ENCODE results near the gene RAB7A. TPM values are rescaled to one million over a fixed set of nuclear protein-coding genes. Genes with fewer than 3 reads are reported as not detected.

The RAB7A gene
- polyA plus RNA-seq, 1 donor (not counting 4 experiments of a cell fraction or from before 2014, with no cell fraction given), result 364 TPM

DNA sequence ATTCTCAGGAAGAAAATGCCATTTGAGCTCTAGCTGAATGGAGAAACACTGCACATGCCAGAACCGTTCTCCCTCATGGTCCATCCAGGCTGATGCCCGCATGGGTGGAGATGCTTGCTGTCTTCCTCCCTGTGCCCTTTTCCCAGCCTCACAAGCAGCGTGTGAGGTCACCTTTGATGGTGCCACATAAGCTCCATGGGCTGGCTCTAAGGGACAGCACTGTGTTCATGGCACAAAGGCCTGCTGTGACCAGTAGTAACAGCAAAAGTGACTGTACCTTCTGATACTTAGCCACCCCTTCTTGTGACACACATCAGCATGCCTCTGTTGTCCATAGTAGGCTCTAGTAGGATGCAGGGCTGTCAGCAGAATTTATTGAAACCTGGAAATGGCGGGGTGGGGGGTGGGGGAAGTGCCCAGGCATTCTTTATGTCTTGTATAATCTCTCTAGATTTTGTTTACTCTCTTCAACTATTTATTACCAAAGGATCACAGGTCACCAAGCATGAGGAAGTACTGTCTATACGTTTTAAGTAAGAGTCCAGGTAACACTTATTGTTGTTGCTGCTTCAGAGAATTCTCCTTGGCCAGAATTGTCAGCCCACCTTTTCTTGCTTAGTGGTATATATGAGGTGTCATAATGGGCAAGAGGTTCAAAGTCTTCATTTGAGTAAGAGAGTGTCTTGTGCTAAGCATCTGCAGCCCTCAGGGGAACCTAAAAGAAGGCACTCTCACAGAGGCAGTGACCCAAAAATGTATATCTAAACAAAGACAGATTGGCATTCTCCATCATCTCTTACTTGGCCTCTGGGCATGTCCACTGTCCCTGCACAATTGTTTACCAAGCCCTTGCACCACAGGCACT, 56.5 kb downstream of the RAB7A start:
- Histone ChIP-seq H3K4me3 (ENCODE audit: control insufficient read depth in 2 of 3, extremely low read depth in 1 of 3, insufficient read depth in 2 of 3, low read depth in 1 of 3, low read length in 3 of 3) (no peak overlapping the region), H3K36me3 (ENCODE audit: control insufficient read depth in 2 of 2, extremely low read depth in 1 of 2, insufficient read depth in 2 of 2, low read length in 2 of 2) (no peaks in the 10 kb centered on the region), H3K9me1 (ENCODE audit: control insufficient read depth, extremely low read depth, insufficient read depth, low read length) (peaks cover 4% of the 10 kb centered on the region), H3K9ac (ENCODE audit: control insufficient read depth, extremely low read depth, insufficient read depth, low read length) (no peak overlapping the region), H3K79me2 (ENCODE audit: control insufficient read depth, insufficient read depth, low read length) (peaks cover 98% of the 10 kb centered on the region), H4K20me1 (ENCODE audit: control insufficient read depth, extremely low read depth, insufficient read depth, low read length) (peaks cover 14% of the 10 kb centered on the region), H3K27me3 (ENCODE audit: control insufficient read depth, extremely low read depth, insufficient read depth, low read length) (no peaks in the 10 kb centered on the region), H3K4me2 (ENCODE audit: control insufficient read depth, extremely low read depth, insufficient read depth, low read depth, low read length) (no peak overlapping the region), H2AFZ (ENCODE audit: control insufficient read depth, low read length) (no peak overlapping the region), H3K9me3 (ENCODE audit: control insufficient read depth, low read depth, low read length) (no peaks in the 10 kb centered on the region), H3K4me1 (ENCODE audit: control insufficient read depth, extremely low read depth, insufficient read depth, low read length) (peaks cover 38% of the 10 kb centered on the region), H3K27ac (ENCODE audit: control insufficient read depth, insufficient read depth, low read length) (no peak overlapping the region)
- no peak for TF ChIP-seq EZH2 (IDR thresholded peaks at IDR 0.05; ENCODE audit: low read length)
- TF ChIP-seq CTCF (optimal IDR thresholded peaks at IDR 0.05 in 1 of 3, IDR thresholded peaks at IDR 0.05 in 1 of 3, conservative IDR thresholded peaks at IDR 0.05 in 1 of 3; ENCODE audit: extremely low read depth in 1 of 3, insufficient read depth in 2 of 3, low read length in 3 of 3), result no peak
- FAIRE-seq, result no peak
- DNase-seq (ENCODE audit: low read depth, low spot score), result no peak
- dilution Hi-C loops (cut with MboI; ENCODE audit: extremely low pct_ligation_motif_present, low sequenced_read_pairs), result no loop called here

DNA sequence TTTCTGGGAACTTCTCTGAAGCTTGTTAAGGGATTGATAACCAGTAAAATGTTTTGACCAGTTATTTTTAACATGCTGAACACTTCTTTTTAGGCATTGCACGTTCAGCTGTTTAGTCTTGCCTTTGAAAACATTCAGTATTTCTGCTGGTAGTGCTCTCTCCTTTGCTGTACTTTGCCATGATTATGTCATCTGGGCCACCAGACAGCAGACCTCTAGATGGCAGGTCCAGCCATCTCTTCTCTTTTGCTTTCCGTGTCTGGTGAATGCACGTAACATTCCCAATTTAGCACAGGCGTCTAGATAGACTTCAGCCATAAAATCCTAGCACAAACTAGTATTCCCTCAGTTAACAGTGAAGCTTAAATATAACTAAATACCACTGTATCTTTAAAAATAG, 57.8 kb downstream of the RAB7A start:
- H3K9me1 ChIP-seq (ENCODE audit: control insufficient read depth, extremely low read depth, insufficient read depth, low read length), result peaks cover 6% of the 10 kb centered on the region
- H4K20me1 ChIP-seq (ENCODE audit: control insufficient read depth, extremely low read depth, insufficient read depth, low read length), result peaks cover 15% of the 10 kb centered on the region
- no peaks in the 10 kb centered on the region for H3K9me3 ChIP-seq (ENCODE audit: control insufficient read depth, low read depth, low read length)
- no peak for TF ChIP-seq CTCF (optimal IDR thresholded peaks at IDR 0.05 in 1 of 3, IDR thresholded peaks at IDR 0.05 in 1 of 3, conservative IDR thresholded peaks at IDR 0.05 in 1 of 3; ENCODE audit: extremely low read depth in 1 of 3, insufficient read depth in 2 of 3, low read length in 3 of 3)
- TF ChIP-seq EZH2 (IDR thresholded peaks at IDR 0.05; ENCODE audit: low read length), result no peak
- peaks cover 49% of the 10 kb centered on the region for H3K4me1 ChIP-seq (ENCODE audit: control insufficient read depth, extremely low read depth, insufficient read depth, low read length)
- H3K36me3 ChIP-seq (ENCODE audit: control insufficient read depth in 2 of 2, extremely low read depth in 1 of 2, insufficient read depth in 2 of 2, low read length in 2 of 2), result peaks cover 0 to 4% of the 10 kb centered on the region in 2 experiments
- no peak for FAIRE-seq
- H3K4me2 ChIP-seq (ENCODE audit: control insufficient read depth, extremely low read depth, insufficient read depth, low read depth, low read length), result no peak overlapping the region
- peaks cover 92% of the 10 kb centered on the region for H3K79me2 ChIP-seq (ENCODE audit: control insufficient read depth, insufficient read depth, low read length)
- H3K27me3 ChIP-seq (ENCODE audit: control insufficient read depth, extremely low read depth, insufficient read depth, low read length), result no peaks in the 10 kb centered on the region
- H3K4me3 ChIP-seq (ENCODE audit: control insufficient read depth in 2 of 3, extremely low read depth in 1 of 3, insufficient read depth in 2 of 3, low read depth in 1 of 3, low read length in 3 of 3), result no peak overlapping the region
- DNase-seq (ENCODE audit: low read depth, low spot score), result no peak
- no peak overlapping the region for H3K27ac ChIP-seq (ENCODE audit: control insufficient read depth, insufficient read depth, low read length)
- H2AFZ ChIP-seq (ENCODE audit: control insufficient read depth, low read length), result no peak overlapping the region
- H3K9ac ChIP-seq (ENCODE audit: control insufficient read depth, extremely low read depth, insufficient read depth, low read length), result no peak overlapping the region
- dilution Hi-C loops (cut with MboI; ENCODE audit: extremely low pct_ligation_motif_present, low sequenced_read_pairs), result no loop called here
